Measurements from ENCODE around the gene MICAL3.

The MICAL3 gene

DNA sequence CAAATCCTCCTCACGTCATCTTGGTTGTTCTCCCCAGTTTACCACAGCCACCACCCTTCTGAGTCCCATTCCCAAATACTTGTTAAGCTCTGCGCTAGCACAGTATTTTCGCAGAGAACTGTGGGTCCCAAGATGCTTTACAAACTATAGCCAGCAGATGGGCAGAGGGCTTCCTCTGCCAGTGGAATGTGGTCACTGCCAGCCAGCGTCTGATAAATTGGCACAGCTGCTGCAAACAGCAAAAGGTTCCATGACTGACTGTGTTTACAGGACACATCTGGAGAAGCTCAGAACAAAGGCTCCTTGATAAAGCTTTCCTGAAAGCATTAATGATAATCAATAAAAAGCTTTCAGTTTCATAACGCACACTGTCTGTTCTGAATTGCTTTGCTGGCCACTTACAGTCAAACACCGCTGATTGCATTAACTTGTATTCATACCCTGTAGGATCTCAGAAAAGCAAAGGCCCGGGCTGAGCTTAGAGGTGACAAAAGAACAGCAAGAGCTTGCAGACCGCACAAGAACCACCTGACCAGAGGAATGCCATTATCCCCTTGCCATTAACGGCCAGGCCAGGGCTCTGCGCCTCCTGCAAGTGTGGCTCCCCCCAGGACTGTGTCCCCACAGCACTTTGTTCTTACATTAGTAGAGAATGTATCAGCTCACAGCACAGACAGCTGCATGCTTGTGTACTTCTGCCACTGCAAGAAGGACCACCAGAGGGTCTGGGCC is 120.6 kb downstream of the MICAL3 start:
- H3K9ac ChIP-seq (ENCODE audit: low read length), result no peak overlapping the region
- H3K27me3 ChIP-seq (ENCODE audit: low read depth, low read length), result no peaks in the 10 kb centered on the region
- no peaks in the 10 kb centered on the region for H3K9me3 ChIP-seq (ENCODE audit: insufficient read depth, low read length)
- H3K79me2 ChIP-seq (ENCODE audit: low read length), result peaks cover 74% of the 10 kb centered on the region
- TF ChIP-seq EZH2phosphoT487 (IDR thresholded peaks at IDR 0.05; ENCODE audit: low read depth) (no peak), CTCF (IDR thresholded peaks at IDR 0.05; ENCODE audit: low read depth, low read length) (no peak)
- 0 out of 2 replicates have a peak, but pooled peaks cover 3% of the 10 kb centered on the region for H3K4me1 ChIP-seq (ENCODE audit: low read length)
- no peak overlapping the region for H3K4me2 ChIP-seq (ENCODE audit: low read length)
- no peak overlapping the region for H2AFZ ChIP-seq (ENCODE audit: low read depth, low read length)
- H4K20me1 ChIP-seq (ENCODE audit: insufficient read depth, low read length), result peaks cover 70% of the 10 kb centered on the region
- H3K27ac ChIP-seq (ENCODE audit: low read length), result no peak overlapping the region
- peaks cover 72% of the 10 kb centered on the region for H3K36me3 ChIP-seq (replicated peaks; ENCODE audit: low read depth, low read length)
- no peak overlapping the region for H3K4me3 ChIP-seq (ENCODE audit: low read length)

- H3K4me3 ChIP-seq (ENCODE audit: low read length), result no peak overlapping the region
- H3K4me2 ChIP-seq (ENCODE audit: low read length), result no peak overlapping the region
- H4K20me1 ChIP-seq (ENCODE audit: insufficient read depth, low read length), result peaks cover 63% of the 10 kb centered on the region
- no peaks in the 10 kb centered on the region for H3K27me3 ChIP-seq (ENCODE audit: low read depth, low read length)
- no peak overlapping the region for H3K9ac ChIP-seq (ENCODE audit: low read length)
- 0 out of 2 replicates have a peak, but pooled peaks cover 3% of the 10 kb centered on the region for H3K4me1 ChIP-seq (ENCODE audit: low read length)
- peaks cover 66% of the 10 kb centered on the region for H3K79me2 ChIP-seq (ENCODE audit: low read length)
- H3K9me3 ChIP-seq (ENCODE audit: insufficient read depth, low read length), result no peaks in the 10 kb centered on the region
- TF ChIP-seq EZH2phosphoT487 (IDR thresholded peaks at IDR 0.05; ENCODE audit: low read depth) (no peak), CTCF (IDR thresholded peaks at IDR 0.05; ENCODE audit: low read depth, low read length) (no peak)
- H2AFZ ChIP-seq (ENCODE audit: low read depth, low read length), result no peak overlapping the region
- H3K27ac ChIP-seq (ENCODE audit: low read length), result no peak overlapping the region
- peaks cover 80% of the 10 kb centered on the region for H3K36me3 ChIP-seq (replicated peaks; ENCODE audit: low read depth, low read length)
These were observed 121.4 kb downstream of the MICAL3 start for GRCh38 chr22:17902960-17903359.

- no peak overlapping the region for H3K4me2 ChIP-seq (ENCODE audit: low read length)
- peaks cover 20% of the 10 kb centered on the region for H3K79me2 ChIP-seq (ENCODE audit: low read length)
These were observed 126.0 kb downstream of the MICAL3 start for GRCh38 chr22:17898375-17898774.

DNA sequence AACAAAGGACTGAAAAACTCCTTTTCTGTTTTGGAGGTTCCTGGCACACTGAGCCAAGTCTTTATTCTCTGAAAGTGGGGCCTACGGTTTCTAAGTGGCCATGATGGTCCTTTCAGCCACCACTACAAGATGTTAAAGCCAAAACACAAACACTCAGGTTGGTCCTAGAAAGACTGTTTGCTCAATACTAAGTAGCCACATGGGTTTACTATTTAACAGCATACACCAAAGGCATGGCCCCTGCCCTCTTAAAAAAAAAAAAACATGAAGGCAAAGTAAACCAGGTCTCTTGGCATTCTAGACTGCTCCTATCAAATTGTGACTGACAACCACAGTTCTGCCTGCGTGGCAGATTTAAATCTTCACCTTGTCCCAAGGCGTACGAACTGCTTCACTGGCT is 126.5 kb downstream of the MICAL3 start:
- Histone ChIP-seq H3K9ac (ENCODE audit: low read length) (no peak overlapping the region), H3K36me3 (replicated peaks; ENCODE audit: low read depth, low read length) (peaks cover 77% of the 10 kb centered on the region), H3K4me1 (ENCODE audit: low read length) (no peaks in the 10 kb centered on the region), H3K9me3 (ENCODE audit: insufficient read depth, low read length) (no peaks in the 10 kb centered on the region), H3K79me2 (ENCODE audit: low read length) (peaks cover 15% of the 10 kb centered on the region), H2AFZ (ENCODE audit: low read depth, low read length) (no peak overlapping the region), H3K27me3 (ENCODE audit: low read depth, low read length) (no peaks in the 10 kb centered on the region), H4K20me1 (ENCODE audit: insufficient read depth, low read length) (peaks cover 19% of the 10 kb centered on the region), H3K27ac (ENCODE audit: low read length) (no peak overlapping the region), H3K4me2 (ENCODE audit: low read length) (no peak overlapping the region), H3K4me3 (ENCODE audit: low read length) (no peak overlapping the region)
- no peak for TF ChIP-seq CTCF (IDR thresholded peaks at IDR 0.05; ENCODE audit: low read depth, low read length)
- TF ChIP-seq EZH2phosphoT487 (IDR thresholded peaks at IDR 0.05; ENCODE audit: low read depth), result no peak

More at GRCh38 chr22:17898375-17898774, 126.0 kb downstream of the MICAL3 start:
- Histone ChIP-seq H3K9ac (ENCODE audit: low read length) (no peak overlapping the region), H3K36me3 (replicated peaks; ENCODE audit: low read depth, low read length) (peaks cover 77% of the 10 kb centered on the region), H4K20me1 (ENCODE audit: insufficient read depth, low read length) (peaks cover 20% of the 10 kb centered on the region), H3K4me1 (ENCODE audit: low read length) (no peaks in the 10 kb centered on the region), H3K9me3 (ENCODE audit: insufficient read depth, low read length) (no peaks in the 10 kb centered on the region), H3K4me3 (ENCODE audit: low read length) (no peak overlapping the region), H3K27ac (ENCODE audit: low read length) (no peak overlapping the region), H3K27me3 (ENCODE audit: low read depth, low read length) (no peaks in the 10 kb centered on the region), H2AFZ (ENCODE audit: low read depth, low read length) (no peak overlapping the region)
- TF ChIP-seq CTCF (IDR thresholded peaks at IDR 0.05; ENCODE audit: low read depth, low read length) (no peak), EZH2phosphoT487 (IDR thresholded peaks at IDR 0.05; ENCODE audit: low read depth) (no peak)

All from OCI-LY3 (cell line).